Lower lobe of right lung (tissue), 2 donors: ENCODE data around the gene XKR8. TPM values are rescaled to one million over a fixed set of nuclear protein-coding genes. Genes with fewer than 3 reads are reported as not detected.

Source experiments
- ATAC-seq, 2 donors: fragments of 200-7000 bp; cut with Tn5 transposase; one replicate each; pipeline ENCODE4 v1.9.1; 2020 to 2022; ENCODE audit warnings: mild to moderate bottlenecking in 2 of 2, moderate library complexity in 2 of 2
- DNase-seq: peaks from one replicate; pipeline ENCODE4 v3.0.0-alpha.2; 2020
- H3K27ac ChIP-seq: fragments of 200-600 bp; one replicate; pipeline ENCODE4 v1.8.0; 2022
- H3K27me3 ChIP-seq: fragments of 200-600 bp; one replicate; pipeline ENCODE4 v1.8.0; 2022; ENCODE audit warnings: low read depth
- H3K36me3 ChIP-seq: fragments of 200-600 bp; one replicate; pipeline ENCODE4 v1.8.0; 2022; ENCODE audit warnings: mild to moderate bottlenecking
- H3K4me1 ChIP-seq: fragments of 200-600 bp; one replicate; pipeline ENCODE4 v1.8.0; 2022
- H3K4me3 ChIP-seq: fragments of 200-600 bp; one replicate; pipeline ENCODE4 v1.8.0; 2022; ENCODE audit warnings: mild to moderate bottlenecking
- H3K9me3 ChIP-seq: fragments of 200-600 bp; one replicate; pipeline ENCODE4 v1.8.0; 2022
- intact Hi-C: fragments of 100-400 bp; cut with DNase I; formaldehyde crosslinking; loops from one replicate; pipeline ENCODE4 v1.11.0; 2022
- total RNA-seq: library from RNA; stranded (reverse); fragmentation: NEBNext Ultra II Directional; extraction: Animal tissue kit (Norgen Biotek cat#: 25700); gene quantifications from one replicate; pipeline ENCODE4 v1.2.1, GENCODE V29; 2021
- TF ChIP-seq, protein P1 (sequence below): fragments of 200-600 bp; IDR thresholded peaks from one replicate; pipeline ENCODE4 v1.8.0; 2022; ENCODE audit warnings: antibody characterized with exemption, mild to moderate bottlenecking
- donor health status: DM: no; HTN: yes; CAD: no; lungs with severe emphysema.

Gene XKR8
- total RNA-seq, 1 donor from 2014 or later, result 12.8 TPM

DNA sequence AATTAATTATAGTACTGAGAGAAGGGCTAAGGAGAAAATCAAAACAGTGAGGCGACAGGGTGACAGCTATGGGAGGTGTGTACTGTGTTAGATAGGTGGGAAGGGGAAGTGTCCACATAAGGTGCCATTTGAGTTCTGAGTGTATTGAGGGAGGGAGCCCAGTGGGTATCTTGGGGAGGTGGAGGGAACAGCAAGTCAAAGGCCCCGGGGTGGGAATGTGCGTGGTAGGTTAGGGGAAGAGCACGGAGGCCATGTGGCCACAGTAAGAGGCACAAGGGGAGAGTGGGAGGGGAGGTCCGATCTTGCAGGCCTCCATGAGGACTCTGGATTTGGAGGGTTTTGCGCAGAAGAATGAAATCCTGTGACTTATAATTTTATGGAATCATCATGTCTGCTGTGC, 3.0 kb upstream of the XKR8 start:
- peaks cover 22% of the 10 kb centered on the region for H3K4me1 ChIP-seq
- H3K4me3 ChIP-seq, result no peak overlapping the region
- ATAC-seq (no peak), DNase-seq (no peak)
- no peaks in the 10 kb centered on the region for H3K9me3 ChIP-seq
- H3K27me3 ChIP-seq, result no peaks in the 10 kb centered on the region
- no peak overlapping the region for H3K27ac ChIP-seq
- H3K36me3 ChIP-seq, result no peaks in the 10 kb centered on the region
- intact Hi-C loops, result no loop called here
- TF ChIP-seq, protein P1, sequence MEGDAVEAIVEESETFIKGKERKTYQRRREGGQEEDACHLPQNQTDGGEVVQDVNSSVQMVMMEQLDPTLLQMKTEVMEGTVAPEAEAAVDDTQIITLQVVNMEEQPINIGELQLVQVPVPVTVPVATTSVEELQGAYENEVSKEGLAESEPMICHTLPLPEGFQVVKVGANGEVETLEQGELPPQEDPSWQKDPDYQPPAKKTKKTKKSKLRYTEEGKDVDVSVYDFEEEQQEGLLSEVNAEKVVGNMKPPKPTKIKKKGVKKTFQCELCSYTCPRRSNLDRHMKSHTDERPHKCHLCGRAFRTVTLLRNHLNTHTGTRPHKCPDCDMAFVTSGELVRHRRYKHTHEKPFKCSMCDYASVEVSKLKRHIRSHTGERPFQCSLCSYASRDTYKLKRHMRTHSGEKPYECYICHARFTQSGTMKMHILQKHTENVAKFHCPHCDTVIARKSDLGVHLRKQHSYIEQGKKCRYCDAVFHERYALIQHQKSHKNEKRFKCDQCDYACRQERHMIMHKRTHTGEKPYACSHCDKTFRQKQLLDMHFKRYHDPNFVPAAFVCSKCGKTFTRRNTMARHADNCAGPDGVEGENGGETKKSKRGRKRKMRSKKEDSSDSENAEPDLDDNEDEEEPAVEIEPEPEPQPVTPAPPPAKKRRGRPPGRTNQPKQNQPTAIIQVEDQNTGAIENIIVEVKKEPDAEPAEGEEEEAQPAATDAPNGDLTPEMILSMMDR, result no peak

DNA sequence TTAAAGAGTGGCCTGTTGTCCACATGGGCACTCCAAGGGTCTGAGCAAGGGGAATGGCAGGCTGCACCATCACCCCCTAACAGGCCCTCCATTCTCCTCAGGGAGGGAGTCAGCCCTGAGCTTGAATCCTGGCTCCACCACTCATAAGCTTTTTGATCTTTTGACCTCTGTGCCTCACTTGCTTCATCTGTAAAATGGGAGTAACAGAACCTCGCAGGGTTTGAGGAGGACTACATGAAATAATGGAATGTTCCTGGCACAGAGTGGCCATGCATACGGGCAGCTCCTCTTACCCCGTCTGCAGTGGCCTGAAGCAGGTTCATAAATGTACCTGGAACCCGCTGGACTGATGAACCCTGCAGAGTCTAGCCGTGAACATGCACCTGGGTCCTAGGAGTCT, 2.1 kb upstream of the XKR8 start:
- DNase-seq, result no peak
- Histone ChIP-seq H3K4me1 (peaks cover 23% of the 10 kb centered on the region), H3K9me3 (no peaks in the 10 kb centered on the region), H3K4me3 (no peak overlapping the region), H3K27me3 (no peaks in the 10 kb centered on the region), H3K27ac (no peak overlapping the region), H3K36me3 (no peaks in the 10 kb centered on the region)
- ATAC-seq, result no peak
- intact Hi-C loops, result no loop called here
- TF ChIP-seq, protein P1, result no peak

DNA sequence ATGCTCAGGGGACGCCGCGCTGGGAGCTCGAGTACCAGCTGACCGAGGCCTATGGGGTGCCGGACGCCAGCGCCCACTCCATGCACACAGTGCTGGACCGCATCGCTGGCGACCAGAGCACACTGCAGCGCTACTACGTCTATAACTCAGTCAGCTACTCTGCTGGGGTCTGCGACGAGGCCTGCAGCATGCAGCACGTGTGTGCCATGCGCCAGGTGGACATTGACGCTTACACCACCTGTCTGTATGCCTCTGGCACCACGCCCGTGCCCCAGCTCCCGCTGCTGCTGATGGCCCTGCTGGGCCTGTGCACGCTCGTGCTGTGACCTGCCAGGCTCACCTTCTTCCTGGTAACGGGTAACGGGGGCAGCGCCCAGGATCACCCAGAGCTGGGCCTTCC, 1.3 kb upstream of the XKR8 start:
- TF ChIP-seq, protein P1, result no peak
- H3K9me3 ChIP-seq, result no peaks in the 10 kb centered on the region
- H3K27me3 ChIP-seq, result no peaks in the 10 kb centered on the region
- no peak for DNase-seq
- H3K4me3 ChIP-seq, result no peak overlapping the region
- H3K36me3 ChIP-seq, result peaks cover 5% of the 10 kb centered on the region
- intact Hi-C loops, result no loop called here
- no peak for ATAC-seq
- H3K27ac ChIP-seq, result no peak overlapping the region
- H3K4me1 ChIP-seq, result peaks cover 23% of the 10 kb centered on the region

DNA sequence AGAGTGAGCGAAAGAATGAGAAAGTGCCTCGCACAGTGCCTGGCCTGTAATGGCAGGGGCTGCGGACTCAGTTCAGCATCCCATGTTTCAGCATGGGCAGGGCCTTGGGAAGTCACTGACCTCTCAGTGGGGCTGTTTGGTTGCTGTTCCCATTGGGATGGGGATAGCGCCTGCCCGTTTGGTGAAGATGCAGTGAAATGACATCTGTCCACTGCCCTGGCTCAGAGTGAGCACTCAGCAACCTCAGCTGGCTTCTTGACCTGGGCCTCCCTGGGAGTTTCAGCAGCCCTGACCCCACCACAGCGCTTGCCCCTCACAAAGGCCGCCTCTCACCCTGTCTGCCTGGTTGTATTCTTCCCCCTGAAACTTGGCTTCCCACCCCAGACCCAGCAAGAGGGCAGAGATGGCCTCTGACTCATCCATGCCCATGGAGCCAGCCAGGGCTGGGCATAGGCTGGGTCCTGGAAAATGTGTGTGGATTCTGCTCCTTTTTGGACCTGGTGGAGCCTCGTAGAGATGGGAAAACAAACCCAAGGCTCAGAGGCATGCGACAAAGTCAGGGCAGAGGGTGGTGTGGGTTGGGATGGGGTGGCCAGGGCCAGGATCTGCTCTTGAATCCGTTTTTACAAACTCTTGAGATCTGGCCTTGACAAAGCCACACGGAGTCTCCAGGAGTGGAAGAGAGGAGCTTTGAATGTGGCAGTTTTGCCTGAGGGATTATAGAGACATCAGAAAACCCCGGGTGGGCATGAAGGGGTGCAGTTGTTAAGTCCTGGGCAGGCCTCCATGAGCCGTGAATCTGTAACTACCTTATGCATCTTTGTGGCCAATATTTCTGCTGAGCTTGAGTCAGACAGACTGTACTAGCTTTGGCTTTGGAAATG, 1.2 kb downstream of the XKR8 start:
- H3K36me3 ChIP-seq, result peaks cover 30% of the 10 kb centered on the region
- intact Hi-C loops, result no loop called here
- H3K27me3 ChIP-seq, result no peaks in the 10 kb centered on the region
- TF ChIP-seq, protein P1, result no peak
- peak overlapping the region; percentile 94 for H3K27ac ChIP-seq
- no peaks in the 10 kb centered on the region for H3K9me3 ChIP-seq
- H3K4me1 ChIP-seq, result peaks cover 23% of the 10 kb centered on the region
- peak overlapping the region; percentile 87 for H3K4me3 ChIP-seq
- DNase-seq, result no peak
- peak in 1 of 2 donors; percentile 9 for ATAC-seq

DNA sequence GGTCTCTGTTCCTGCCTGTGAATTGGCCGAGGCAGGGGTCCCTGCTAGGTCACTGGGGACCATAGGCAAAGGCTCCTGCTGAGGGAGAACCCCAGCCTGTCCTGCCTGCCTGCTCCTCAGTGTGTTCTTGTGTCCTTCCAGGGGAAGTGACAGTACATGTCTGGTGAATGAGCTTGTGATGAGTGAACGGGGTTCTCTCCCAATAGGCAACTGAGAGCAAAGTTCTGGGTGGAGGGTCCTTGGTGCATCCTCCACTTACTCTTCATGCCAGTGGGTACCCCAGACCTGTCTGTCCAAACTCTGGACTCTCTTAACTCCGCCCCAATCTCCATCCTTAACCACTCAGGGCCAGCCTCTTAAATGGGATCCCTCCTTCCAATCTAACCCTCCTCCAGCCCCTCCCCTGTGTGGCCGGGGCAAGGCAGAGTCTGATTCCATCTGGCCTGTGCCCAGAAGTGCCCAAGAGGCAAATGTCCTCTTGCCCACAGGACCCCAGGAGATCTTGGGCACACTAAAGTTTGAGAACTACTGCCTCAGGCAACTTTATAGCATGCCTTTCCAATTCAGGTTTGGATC, 2.0 kb downstream of the XKR8 start:
- Histone ChIP-seq H3K4me1 (peaks cover 23% of the 10 kb centered on the region), H3K27me3 (no peaks in the 10 kb centered on the region), H3K27ac (peak overlapping the region; percentile 94), H3K4me3 (peak overlapping the region; percentile 87), H3K36me3 (peaks cover 38% of the 10 kb centered on the region), H3K9me3 (no peaks in the 10 kb centered on the region)
- intact Hi-C loops, result no loop called here
- TF ChIP-seq, protein P1, result no peak
- ATAC-seq (no peak), DNase-seq (no peak)
